MM.1S (cell line): ENCODE measurements around the gene OR6K2.

Experiments
- DNase-seq: peaks from one replicate; pipeline ENCODE4 v3.0.0-alpha.2; 2015
- H2AFZ ChIP-seq: fragments of 300-600 bp; sonication (generic); 2 replicates; pipeline ENCODE4 v1.6.0; 2016; ENCODE audit warnings: antibody characterized with exemption, low read length
- H3F3A ChIP-seq: fragments of 300-600 bp; sonication (generic); 2 replicates; pipeline ENCODE4 v1.6.1; 2016; ENCODE audit warnings: mild to moderate bottlenecking, antibody characterized with exemption, low read length, moderate library complexity, mixed read lengths; ENCODE audit not compliant: insufficient read depth
- H3K27ac ChIP-seq: fragments of 300-600 bp; sonication (generic); 2 replicates; pipeline ENCODE4 v1.5.1; 2016; ENCODE audit warnings: mild to moderate bottlenecking, low read length
- H3K27me3 ChIP-seq: fragments of 300-600 bp; sonication (generic); replicated peaks from 2 replicates; pipeline ENCODE4 v1.6.0; 2016; ENCODE audit warnings: low read length; ENCODE audit not compliant: insufficient read depth
- H3K36me3 ChIP-seq: fragments of 300-600 bp; sonication (generic); replicated peaks from 2 replicates; pipeline ENCODE4 v1.6.1; 2016; ENCODE audit warnings: mild to moderate bottlenecking, low read length, mixed read lengths; ENCODE audit not compliant: insufficient read depth
- H3K4me1 ChIP-seq: fragments of 300-600 bp; sonication (generic); 2 replicates; pipeline ENCODE4 v1.6.1; 2016; ENCODE audit warnings: low read length, mixed read lengths
- H3K4me2 ChIP-seq: fragments of 300-600 bp; sonication (generic); 2 replicates; pipeline ENCODE4 v1.6.0; 2016; ENCODE audit warnings: low read depth, low read length
- H3K4me3 ChIP-seq: fragments of 300-600 bp; sonication (generic); 2 replicates; pipeline ENCODE4 v1.5.1; 2016; ENCODE audit warnings: low read length, mixed read lengths
- H3K79me2 ChIP-seq: fragments of 300-600 bp; sonication (generic); 2 replicates; pipeline ENCODE4 v1.6.1; 2016; ENCODE audit warnings: mixed run types, low read length, mixed read lengths
- H3K9ac ChIP-seq: fragments of 300-600 bp; sonication (generic); 2 replicates; pipeline ENCODE4 v1.6.1; 2016; ENCODE audit warnings: low read length, mixed read lengths
- H3K9me2 ChIP-seq: fragments of 300-600 bp; sonication (generic); replicated peaks from 2 replicates; pipeline ENCODE4 v1.6.1; 2016; ENCODE audit warnings: mild to moderate bottlenecking, low read length, mixed read lengths; ENCODE audit not compliant: insufficient read depth
- H3K9me3 ChIP-seq: fragments of 300-600 bp; sonication (generic); replicated peaks from 2 replicates; pipeline ENCODE4 v1.6.1; 2016; ENCODE audit warnings: mild to moderate bottlenecking, low read length, mixed read lengths; ENCODE audit not compliant: insufficient read depth
- H4K20me1 ChIP-seq: fragments of 300-600 bp; sonication (generic); 2 replicates; pipeline ENCODE4 v1.6.1; 2016; ENCODE audit warnings: mild to moderate bottlenecking, low read length, moderate library complexity, mixed read lengths; ENCODE audit not compliant: insufficient read depth
- CTCF ChIP-seq: fragments of 300-600 bp; sonication (generic); IDR thresholded peaks from 2 replicates; pipeline ENCODE4 v1.5.1; 2016; ENCODE audit warnings: antibody characterized with exemption, low read length, mixed read lengths
- EZH2 ChIP-seq: fragments of 300-600 bp; sonication (generic); optimal IDR thresholded peaks from 2 replicates; pipeline ENCODE3; 2017; ENCODE audit warnings: low read depth, mild to moderate bottlenecking, antibody characterized with exemption, low read length, mixed read lengths
- EZH2phosphoT487 ChIP-seq: fragments of 300-600 bp; sonication (generic); IDR thresholded peaks from 2 replicates; pipeline ENCODE4 v1.6.1; 2018; ENCODE audit warnings: antibody characterized with exemption, low read length

OR6K2 gene

GRCh38 chr1:158700552-158700951 is at the start of gene OR6K2:
TSS of gene OR6K2 (minus strand) at chr1:158700652. CDS start at chr1:158700652, 0 bp downstream.
- Histone ChIP-seq H3F3A (no peaks in the 10 kb centered on the region), H3K4me1 (no peaks in the 10 kb centered on the region), H3K9ac (no peak within 1 kb of the TSS), H3K79me2 (no peaks in the 10 kb centered on the region), H3K9me2 (no peaks in the 10 kb centered on the region), H3K4me3 (no peak within 1 kb of the TSS), H2AFZ (no peak within 1 kb of the TSS), H4K20me1 (no peaks in the 10 kb centered on the region), H3K27me3 (no peaks in the 10 kb centered on the region), H3K9me3 (no peaks in the 10 kb centered on the region), H3K27ac (no peak within 1 kb of the TSS), H3K36me3 (no peaks in the 10 kb centered on the region), H3K4me2 (no peak within 1 kb of the TSS)
- TF ChIP-seq CTCF (no peak), EZH2 (no peak), EZH2phosphoT487 (no peak)
- DNase-seq, result no peak

GRCh38 chr1:158735848-158736247 is 35.4 kb upstream of the OR6K2 start:
- H3K27me3 ChIP-seq, result no peaks in the 10 kb centered on the region
- no peak overlapping the region for H3K9ac ChIP-seq
- H3F3A ChIP-seq, result no peaks in the 10 kb centered on the region
- no peak for DNase-seq
- H3K4me1 ChIP-seq, result no peaks in the 10 kb centered on the region
- H2AFZ ChIP-seq, result no peak overlapping the region
- TF ChIP-seq EZH2 (no peak), CTCF (no peak), EZH2phosphoT487 (no peak)
- H3K36me3 ChIP-seq, result no peaks in the 10 kb centered on the region
- H3K9me2 ChIP-seq, result 0 out of 2 replicates have a peak, but pooled peaks cover 3% of the 10 kb centered on the region
- no peak overlapping the region for H3K4me3 ChIP-seq
- H3K27ac ChIP-seq, result no peak overlapping the region
- no peak overlapping the region for H3K4me2 ChIP-seq
- H3K79me2 ChIP-seq, result no peaks in the 10 kb centered on the region
- no peaks in the 10 kb centered on the region for H3K9me3 ChIP-seq
- H4K20me1 ChIP-seq, result no peaks in the 10 kb centered on the region

- Histone ChIP-seq H3K9me2 (0 out of 2 replicates have a peak, but pooled peaks cover 3% of the 10 kb centered on the region), H3K4me1 (0 out of 2 replicates have a peak, but pooled peaks cover 4% of the 10 kb centered on the region), H2AFZ (no peak overlapping the region), H3K36me3 (no peaks in the 10 kb centered on the region), H3K9ac (no peak overlapping the region), H3K27me3 (no peaks in the 10 kb centered on the region), H3K9me3 (no peaks in the 10 kb centered on the region), H3F3A (no peaks in the 10 kb centered on the region), H3K79me2 (no peaks in the 10 kb centered on the region), H3K27ac (no peak overlapping the region), H4K20me1 (no peaks in the 10 kb centered on the region), H3K4me3 (no peak overlapping the region), H3K4me2 (no peak overlapping the region)
- DNase-seq, result no peak
- TF ChIP-seq CTCF (no peak), EZH2phosphoT487 (no peak), EZH2 (no peak)
These were observed 32.1 kb upstream of the OR6K2 start for GRCh38 chr1:158732524-158732923.
